Neural progenitor cell (in vitro differentiated cells): ENCODE measurements around the gene KCNAB3. TPM values are rescaled to one million over a fixed set of nuclear protein-coding genes. Genes with fewer than 3 reads are reported as not detected.
A peak's percentile ranks its signal among the peaks of the same experiment; 100 is the strongest.

Source experiments
- DNase-seq: peaks from one replicate; pipeline ENCODE4 v3.0.0-alpha.2; 2016; ENCODE audit warnings: low spot score
- H2AFZ ChIP-seq: fragments of 200-600 bp; sonication (generic); replicated peaks from 2 replicates; pipeline ENCODE4 v1.6.1; 2016; ENCODE audit warnings: antibody characterized with exemption
- H3F3A ChIP-seq: fragments of 200-600 bp; sonication (generic); 2 replicates; pipeline ENCODE4 v1.6.1; 2016; ENCODE audit warnings: antibody characterized with exemption, low read depth
- H3K27ac ChIP-seq: fragments of 200-600 bp; sonication (generic); 2 replicates; pipeline ENCODE4 v1.5.1; 2016; ENCODE audit warnings: mild to moderate bottlenecking
- H3K27me3 ChIP-seq: fragments of 200-600 bp; sonication (generic); 2 replicates; pipeline ENCODE4 v1.6.1; 2016; ENCODE audit warnings: mild to moderate bottlenecking, moderate library complexity
- H3K36me3 ChIP-seq: fragments of 200-600 bp; sonication (generic); 2 replicates; pipeline ENCODE4 v1.5.1; 2016
- H3K4me1 ChIP-seq: fragments of 200-600 bp; sonication (generic); 2 replicates; pipeline ENCODE4 v1.6.1; 2016; ENCODE audit warnings: mixed run types
- H3K4me2 ChIP-seq: fragments of 200-600 bp; sonication (generic); 2 replicates; pipeline ENCODE4 v1.6.1; 2016
- H3K4me3 ChIP-seq: fragments of 200-600 bp; sonication (generic); 2 replicates; pipeline ENCODE4 v1.5.1; 2016
- H3K79me2 ChIP-seq: fragments of 200-600 bp; sonication (generic); 2 replicates; pipeline ENCODE4 v1.6.1; 2016; ENCODE audit warnings: low read depth
- H3K9ac ChIP-seq: fragments of 200-600 bp; sonication (generic); 2 replicates; pipeline ENCODE4 v1.6.1; 2016
- H3K9me3 ChIP-seq: fragments of 200-600 bp; sonication (generic); 2 replicates; pipeline ENCODE4 v1.5.1; 2016; ENCODE audit warnings: low read depth
- H4K20me1 ChIP-seq: fragments of 200-600 bp; sonication (generic); 2 replicates; pipeline ENCODE4 v1.6.1; 2016; ENCODE audit warnings: low read depth
- H3K27ac Mint-ChIP-seq: 3 replicates; pipeline ENCODE4 v1.8.0; 2021; ENCODE audit warnings: mixed read lengths
- H3K27me3 Mint-ChIP-seq: 2 replicates; pipeline ENCODE4 v1.8.0; 2022; ENCODE audit warnings: low read depth, mild to moderate bottlenecking, inconsistent platforms, moderate library complexity, mixed read lengths; ENCODE audit not compliant: insufficient read depth
- H3K36me3 Mint-ChIP-seq: 3 replicates; pipeline ENCODE4 v1.8.0; 2021; ENCODE audit warnings: mixed read lengths
- H3K4me1 Mint-ChIP-seq: 3 replicates; pipeline ENCODE4 v1.8.0; 2021; ENCODE audit warnings: mixed read lengths
- H3K4me3 Mint-ChIP-seq: 3 replicates; pipeline ENCODE4 v1.8.0; 2021; ENCODE audit warnings: mild to moderate bottlenecking, moderate library complexity, mixed read lengths
- H3K9me3 Mint-ChIP-seq: 3 replicates; pipeline ENCODE4 v1.8.0; 2020; ENCODE audit warnings: mixed read lengths
- EZH2 ChIP-seq: fragments of 200-600 bp; sonication (generic); IDR thresholded peaks from 2 replicates; pipeline ENCODE4 v1.6.1; 2017; ENCODE audit warnings: antibody characterized with exemption, mild to moderate bottlenecking, moderate library complexity
- EZH2phosphoT487 ChIP-seq: fragments of 200-600 bp; sonication (generic); IDR thresholded peaks from 2 replicates; pipeline ENCODE4 v1.6.1; 2017; ENCODE audit warnings: antibody characterized with exemption
- total RNA-seq: library from RNA; depleted of rRNA; stranded (reverse); fragments of >200 nt; gene quantifications from 2 replicates; pipeline ENCODE4 v1.2.3, GENCODE V29; 2015; ENCODE audit warnings: low replicate concordance
- TF ChIP-seq, protein P1 (sequence below): fragments of 200-600 bp; sonication (generic); IDR thresholded peaks from 2 replicates; pipeline ENCODE4 v1.5.1; 2017; ENCODE audit warnings: antibody characterized with exemption, mild to moderate bottlenecking

KCNAB3 gene
- total RNA-seq, 1 donor from 2014 or later, result 1.0 TPM

GRCh38 chr17:7887038-7887481 lies 42.6 kb downstream of the KCNAB3 start:
- H3K27ac Mint-ChIP-seq, result no peak overlapping the region
- H3K9me3 ChIP-seq, result no peaks in the 10 kb centered on the region
- no peaks in the 10 kb centered on the region for H3K79me2 ChIP-seq
- no peak overlapping the region for H3K27ac ChIP-seq
- H3K36me3 Mint-ChIP-seq, result peaks cover 9% of the 10 kb centered on the region
- H3K27me3 Mint-ChIP-seq, result peaks cover 6% of the 10 kb centered on the region
- H3F3A ChIP-seq, result peaks cover 61% of the 10 kb centered on the region
- H3K4me1 Mint-ChIP-seq, result peaks cover 2% of the 10 kb centered on the region
- peaks cover 12% of the 10 kb centered on the region for H3K27me3 ChIP-seq
- peaks cover 12% of the 10 kb centered on the region for H4K20me1 ChIP-seq
- H2AFZ ChIP-seq, result no peak overlapping the region
- H3K9ac ChIP-seq, result no peak overlapping the region
- no peaks in the 10 kb centered on the region for H3K9me3 Mint-ChIP-seq
- H3K4me3 ChIP-seq, result peak overlapping the region; percentile 88
- H3K4me3 Mint-ChIP-seq, result no peak overlapping the region
- H3K4me1 ChIP-seq, result peaks cover 52% of the 10 kb centered on the region
- H3K36me3 ChIP-seq, result no peaks in the 10 kb centered on the region
- DNase-seq, result peak; percentile 8
- TF ChIP-seq EZH2phosphoT487, result no peak
- TF ChIP-seq, protein P1, sequence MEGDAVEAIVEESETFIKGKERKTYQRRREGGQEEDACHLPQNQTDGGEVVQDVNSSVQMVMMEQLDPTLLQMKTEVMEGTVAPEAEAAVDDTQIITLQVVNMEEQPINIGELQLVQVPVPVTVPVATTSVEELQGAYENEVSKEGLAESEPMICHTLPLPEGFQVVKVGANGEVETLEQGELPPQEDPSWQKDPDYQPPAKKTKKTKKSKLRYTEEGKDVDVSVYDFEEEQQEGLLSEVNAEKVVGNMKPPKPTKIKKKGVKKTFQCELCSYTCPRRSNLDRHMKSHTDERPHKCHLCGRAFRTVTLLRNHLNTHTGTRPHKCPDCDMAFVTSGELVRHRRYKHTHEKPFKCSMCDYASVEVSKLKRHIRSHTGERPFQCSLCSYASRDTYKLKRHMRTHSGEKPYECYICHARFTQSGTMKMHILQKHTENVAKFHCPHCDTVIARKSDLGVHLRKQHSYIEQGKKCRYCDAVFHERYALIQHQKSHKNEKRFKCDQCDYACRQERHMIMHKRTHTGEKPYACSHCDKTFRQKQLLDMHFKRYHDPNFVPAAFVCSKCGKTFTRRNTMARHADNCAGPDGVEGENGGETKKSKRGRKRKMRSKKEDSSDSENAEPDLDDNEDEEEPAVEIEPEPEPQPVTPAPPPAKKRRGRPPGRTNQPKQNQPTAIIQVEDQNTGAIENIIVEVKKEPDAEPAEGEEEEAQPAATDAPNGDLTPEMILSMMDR, result no peak
- TF ChIP-seq EZH2, result no peak
- H3K4me2 ChIP-seq, result peak overlapping the region; percentile 95

- peak overlapping the region; percentile 88 for H3K4me3 ChIP-seq
- Mint-ChIP-seq H3K9me3 (no peaks in the 10 kb centered on the region), H3K4me3 (no peak overlapping the region), H3K27me3 (peaks cover 6% of the 10 kb centered on the region), H3K4me1 (peaks cover 2% of the 10 kb centered on the region), H3K36me3 (peaks cover 5% of the 10 kb centered on the region), H3K27ac (no peak overlapping the region)
- H3K9ac ChIP-seq, result no peak overlapping the region
- peaks cover 61% of the 10 kb centered on the region for H3F3A ChIP-seq
- DNase-seq, result peak; percentile 59
- no peak overlapping the region for H3K27ac ChIP-seq
- H2AFZ ChIP-seq, result no peak overlapping the region
- H3K36me3 ChIP-seq, result no peaks in the 10 kb centered on the region
- peaks cover 12% of the 10 kb centered on the region for H3K27me3 ChIP-seq
- H3K4me2 ChIP-seq, result peak overlapping the region; percentile 95
- peaks cover 12% of the 10 kb centered on the region for H4K20me1 ChIP-seq
- TF ChIP-seq, protein P1, result peak; percentile 6
- TF ChIP-seq EZH2, result no peak
- no peaks in the 10 kb centered on the region for H3K79me2 ChIP-seq
- H3K9me3 ChIP-seq, result no peaks in the 10 kb centered on the region
- H3K4me1 ChIP-seq, result peaks cover 52% of the 10 kb centered on the region
Measured at GRCh38 chr17:7886227-7887037, 43.2 kb downstream of the KCNAB3 start.

DNA sequence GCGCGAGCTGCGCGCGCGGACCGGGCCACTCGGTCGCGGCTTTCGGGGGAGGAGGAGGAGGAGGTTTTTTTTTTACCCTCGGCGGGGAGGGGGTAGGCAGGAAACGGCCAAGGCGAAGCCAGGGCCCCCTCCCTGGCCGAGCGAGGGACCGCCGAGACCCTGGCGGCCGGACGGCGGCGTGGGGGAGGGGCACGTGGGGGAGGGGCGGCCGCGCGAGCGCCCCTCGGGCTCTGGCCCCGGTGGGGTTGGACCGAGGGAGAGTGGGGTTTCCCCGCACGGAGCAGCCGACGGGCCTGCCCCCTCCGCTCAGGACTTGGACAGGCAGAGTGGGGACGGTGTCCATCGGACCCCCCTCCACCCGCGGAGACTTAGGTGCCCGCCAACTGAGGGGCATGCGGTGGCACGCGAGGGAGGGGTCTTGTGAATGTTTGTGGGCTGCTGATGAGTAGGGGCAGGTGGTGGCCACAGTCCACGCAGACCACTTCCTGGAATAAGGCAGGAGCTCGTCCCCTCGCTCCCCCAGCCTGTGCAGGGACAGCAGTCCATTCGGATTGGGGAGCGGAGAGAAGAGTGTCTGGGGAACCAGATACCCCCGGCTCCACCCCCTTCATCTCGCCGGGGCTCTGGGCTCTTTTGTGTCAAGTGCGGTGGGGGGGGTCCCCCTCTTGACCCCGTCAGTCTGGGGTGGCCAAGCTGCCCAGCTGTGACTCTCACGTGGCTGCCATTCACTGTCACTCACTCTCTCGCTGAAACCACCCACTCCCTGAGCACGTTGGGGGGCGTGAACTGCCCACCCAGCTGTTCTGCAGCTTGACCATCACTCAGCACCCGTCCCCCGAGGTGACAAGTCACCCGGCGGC lies 44.1 kb downstream of the KCNAB3 start:
- Histone ChIP-seq H3K4me1 (peaks cover 52% of the 10 kb centered on the region), H3K9ac (no peak overlapping the region), H3K79me2 (no peaks in the 10 kb centered on the region), H3K27me3 (peaks cover 12% of the 10 kb centered on the region), H2AFZ (peak overlapping the region; percentile 83), H4K20me1 (peaks cover 12% of the 10 kb centered on the region), H3F3A (peaks cover 61% of the 10 kb centered on the region), H3K4me2 (peak overlapping the region; percentile 95), H3K4me3 (peak overlapping the region; percentile 88), H3K36me3 (no peaks in the 10 kb centered on the region), H3K9me3 (no peaks in the 10 kb centered on the region), H3K27ac (no peak overlapping the region)
- no peaks in the 10 kb centered on the region for H3K9me3 Mint-ChIP-seq
- H3K4me1 Mint-ChIP-seq, result peaks cover 2% of the 10 kb centered on the region
- peak; percentile 84 for DNase-seq
- TF ChIP-seq EZH2phosphoT487 (no peak), EZH2 (no peak)
- TF ChIP-seq, protein P1, result peak; percentile 5
- peak overlapping the region; percentile 63 for H3K4me3 Mint-ChIP-seq
- no peak overlapping the region for H3K27ac Mint-ChIP-seq
- peaks cover 6% of the 10 kb centered on the region for H3K27me3 Mint-ChIP-seq
- H3K36me3 Mint-ChIP-seq, result peaks cover 4% of the 10 kb centered on the region
